Tongue (tissue), 2 donors: Measurements from ENCODE around the gene ZIC4. TPM values are rescaled to one million over a fixed set of nuclear protein-coding genes. Genes with fewer than 3 reads are reported as not detected.

Experiments
- DNase-seq: peaks from one replicate; pipeline ENCODE4 v3.0.0-alpha.2; 2015
- total RNA-seq: library from RNA; depleted of rRNA; stranded (reverse); fragments of >200 nt; gene quantifications from one replicate; pipeline ENCODE4 v1.2.3, GENCODE V29; 2014

The ZIC4 gene
- total RNA-seq, 1 donor from 2014 or later: 1.0 TPM

- no peak for DNase-seq
These were observed 51.7 kb downstream of the ZIC4 start for GRCh38 chr3:147354623-147355022.

GRCh38 chr3:147351301-147351700 is 55.0 kb downstream of the ZIC4 start:
- DNase-seq: no peak

- no peak for DNase-seq
These were observed 57.4 kb downstream of the ZIC4 start for GRCh38 chr3:147348976-147349375.

- DNase-seq: no peak
These were observed 62.4 kb downstream of the ZIC4 start for GRCh38 chr3:147343926-147344325.

GRCh38 chr3:147341727-147342126 is 64.6 kb downstream of the ZIC4 start:
- DNase-seq: no peak

- DNase-seq: no peak
These were observed 69.6 kb downstream of the ZIC4 start for GRCh38 chr3:147336543-147337278.

Other genes starting within 250 kb of the ZIC4 start
- gene ZIC1, start 2.8 kb upstream of the ZIC4 start, total RNA-seq: 1.9 TPM